Effector memory CD4-positive, alpha-beta T cell (primary cell): ENCODE results near the gene TBX19.

Experiments used
- DNase-seq, 3 donors: peaks; one replicate each; pipeline ENCODE4 v3.0.0-alpha.2; 2020
- H3K27ac ChIP-seq: 2 replicates; pipeline ENCODE4 v1.7.0; 2013; ENCODE audit warnings: mild to moderate bottlenecking, low read length, moderate library complexity; ENCODE audit not compliant: insufficient read depth, poor library complexity, severe bottlenecking
- H3K27me3 ChIP-seq: replicated peaks from 2 replicates; pipeline ENCODE4 v1.7.0; 2013; ENCODE audit warnings: mild to moderate bottlenecking, low read length; ENCODE audit not compliant: insufficient read depth, control insufficient read depth, poor library complexity, severe bottlenecking
- H3K36me3 ChIP-seq: 2 replicates; pipeline ENCODE4 v1.7.0; 2013; ENCODE audit warnings: mild to moderate bottlenecking, low read length, moderate library complexity; ENCODE audit not compliant: control insufficient read depth, insufficient read depth
- H3K4me1 ChIP-seq: 2 replicates; pipeline ENCODE4 v1.7.0; 2013; ENCODE audit warnings: low read length, mild to moderate bottlenecking; ENCODE audit not compliant: control insufficient read depth, insufficient read depth, poor library complexity, severe bottlenecking
- H3K4me3 ChIP-seq: 2 replicates; pipeline ENCODE4 v1.7.0; 2013; ENCODE audit warnings: low read length, low read depth, mild to moderate bottlenecking; ENCODE audit not compliant: insufficient read depth, poor library complexity, severe bottlenecking
- H3K9me3 ChIP-seq: 2 replicates; pipeline ENCODE4 v1.7.0; 2013; ENCODE audit warnings: mild to moderate bottlenecking, low read length, moderate library complexity; ENCODE audit not compliant: control insufficient read depth

Gene TBX19

GRCh38 chr1:168333562-168334276 is 53.0 kb downstream of the TBX19 start:
- Histone ChIP-seq H3K27me3 (no peaks in the 10 kb centered on the region), H3K27ac (no peak overlapping the region), H3K36me3 (no peaks in the 10 kb centered on the region), H3K9me3 (no peaks in the 10 kb centered on the region), H3K4me1 (no peaks in the 10 kb centered on the region), H3K4me3 (no peak overlapping the region)
- DNase-seq, result no peak

- Histone ChIP-seq H3K27me3 (no peaks in the 10 kb centered on the region), H3K9me3 (no peaks in the 10 kb centered on the region), H3K27ac (no peak overlapping the region), H3K4me3 (no peak overlapping the region), H3K36me3 (no peaks in the 10 kb centered on the region), H3K4me1 (no peaks in the 10 kb centered on the region)
- DNase-seq, result no peak
Measured at GRCh38 chr1:168335500-168335899, 54.8 kb downstream of the TBX19 start.

GRCh38 chr1:168338589-168339503 is 58.2 kb downstream of the TBX19 start:
- peaks cover 11% of the 10 kb centered on the region for H3K4me1 ChIP-seq
- no peaks in the 10 kb centered on the region for H3K36me3 ChIP-seq
- H3K9me3 ChIP-seq, result no peaks in the 10 kb centered on the region
- H3K27ac ChIP-seq, result no peak overlapping the region
- no peak for DNase-seq
- no peaks in the 10 kb centered on the region for H3K27me3 ChIP-seq
- H3K4me3 ChIP-seq, result no peak overlapping the region

- H3K27ac ChIP-seq, result no peak overlapping the region
- no peak overlapping the region for H3K4me3 ChIP-seq
- H3K27me3 ChIP-seq, result no peaks in the 10 kb centered on the region
- H3K9me3 ChIP-seq, result no peaks in the 10 kb centered on the region
- H3K36me3 ChIP-seq, result no peaks in the 10 kb centered on the region
- peaks cover 11% of the 10 kb centered on the region for H3K4me1 ChIP-seq
- no peak for DNase-seq
Measured at GRCh38 chr1:168340781-168341482, 60.3 kb downstream of the TBX19 start.

GRCh38 chr1:168341483-168341975 is 60.9 kb downstream of the TBX19 start:
- no peak overlapping the region for H3K4me3 ChIP-seq
- no peak for DNase-seq
- H3K4me1 ChIP-seq, result peaks cover 11% of the 10 kb centered on the region
- H3K27me3 ChIP-seq, result no peaks in the 10 kb centered on the region
- no peaks in the 10 kb centered on the region for H3K36me3 ChIP-seq
- no peak overlapping the region for H3K27ac ChIP-seq
- H3K9me3 ChIP-seq, result no peaks in the 10 kb centered on the region

- no peaks in the 10 kb centered on the region for H3K27me3 ChIP-seq
- no peaks in the 10 kb centered on the region for H3K9me3 ChIP-seq
- DNase-seq, result peak; percentile 73 to 79 (median 78)
- no peaks in the 10 kb centered on the region for H3K36me3 ChIP-seq
- peak overlapping the region; percentile 6 for H3K27ac ChIP-seq
- peaks cover 11% of the 10 kb centered on the region for H3K4me1 ChIP-seq
- H3K4me3 ChIP-seq, result no peak overlapping the region
Measured at GRCh38 chr1:168342572-168343280, 62.0 kb downstream of the TBX19 start.

- DNase-seq, result no peak
- no peaks in the 10 kb centered on the region for H3K27me3 ChIP-seq
- H3K4me1 ChIP-seq, result peaks cover 11% of the 10 kb centered on the region
- H3K36me3 ChIP-seq, result no peaks in the 10 kb centered on the region
- no peak overlapping the region for H3K4me3 ChIP-seq
- H3K27ac ChIP-seq, result no peak overlapping the region
- H3K9me3 ChIP-seq, result no peaks in the 10 kb centered on the region
Measured at GRCh38 chr1:168343566-168343965, 62.9 kb downstream of the TBX19 start.

GRCh38 chr1:168344517-168344916 is 63.8 kb downstream of the TBX19 start:
- Histone ChIP-seq H3K27ac (no peak overlapping the region), H3K4me3 (no peak overlapping the region), H3K36me3 (no peaks in the 10 kb centered on the region), H3K9me3 (no peaks in the 10 kb centered on the region), H3K4me1 (peaks cover 11% of the 10 kb centered on the region), H3K27me3 (no peaks in the 10 kb centered on the region)
- DNase-seq, result no peak

GRCh38 chr1:168345939-168346338 is 65.3 kb downstream of the TBX19 start:
- H3K27ac ChIP-seq, result no peak overlapping the region
- no peaks in the 10 kb centered on the region for H3K9me3 ChIP-seq
- no peaks in the 10 kb centered on the region for H3K36me3 ChIP-seq
- no peak overlapping the region for H3K4me3 ChIP-seq
- peaks cover 11% of the 10 kb centered on the region for H3K4me1 ChIP-seq
- H3K27me3 ChIP-seq, result no peaks in the 10 kb centered on the region
- no peak for DNase-seq
